Fibroblast of skin of left quadriceps (primary cell): ENCODE results near the gene ZNF827.

Experiments used
- DNase-seq, 2 experiments: peaks; one replicate each; pipeline ENCODE4 v3.0.0-alpha.2; 2013; ENCODE audit warnings: low read depth in 2 of 2

ZNF827 gene

DNA sequence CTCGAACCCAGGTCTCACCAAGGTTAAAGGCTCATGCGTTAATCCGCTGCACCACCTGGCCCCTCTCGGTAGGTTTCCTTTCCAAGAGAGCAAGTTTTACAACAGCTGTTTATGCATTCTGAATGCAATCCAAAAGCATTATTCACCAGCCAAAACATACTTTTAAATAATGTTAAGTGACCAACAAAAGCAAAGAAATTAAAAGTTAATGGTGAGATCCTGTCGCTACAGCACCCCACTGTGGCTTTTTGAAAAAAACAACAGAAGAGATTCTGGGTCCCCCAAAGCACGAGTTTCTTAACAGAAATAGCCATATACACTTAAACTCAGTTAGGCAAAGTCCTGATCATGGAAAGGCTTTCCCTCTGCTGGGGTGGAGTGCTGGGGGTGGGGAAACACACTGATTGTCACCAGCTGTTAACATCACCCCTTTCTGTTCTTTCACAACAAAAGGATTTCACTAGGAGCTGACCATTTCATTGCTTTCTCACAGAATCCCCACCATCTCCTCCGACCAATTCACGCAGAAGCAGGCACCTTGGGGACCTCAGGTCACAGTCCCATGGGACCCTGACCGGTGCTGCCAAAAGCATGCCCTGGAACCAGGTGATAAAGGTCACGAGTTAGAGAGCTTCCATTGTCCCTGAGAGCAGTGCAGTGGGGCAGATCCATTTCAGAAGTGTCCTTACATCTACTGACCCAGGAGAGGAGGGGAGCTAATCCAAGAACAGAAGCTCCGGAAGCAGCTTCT is 51.2 kb downstream of the ZNF827 start:
- peak; percentile 54 to 62 for DNase-seq

GRCh38 chr4:145886871-145887240 is 51.8 kb downstream of the ZNF827 start:
- no peak for DNase-seq

DNA sequence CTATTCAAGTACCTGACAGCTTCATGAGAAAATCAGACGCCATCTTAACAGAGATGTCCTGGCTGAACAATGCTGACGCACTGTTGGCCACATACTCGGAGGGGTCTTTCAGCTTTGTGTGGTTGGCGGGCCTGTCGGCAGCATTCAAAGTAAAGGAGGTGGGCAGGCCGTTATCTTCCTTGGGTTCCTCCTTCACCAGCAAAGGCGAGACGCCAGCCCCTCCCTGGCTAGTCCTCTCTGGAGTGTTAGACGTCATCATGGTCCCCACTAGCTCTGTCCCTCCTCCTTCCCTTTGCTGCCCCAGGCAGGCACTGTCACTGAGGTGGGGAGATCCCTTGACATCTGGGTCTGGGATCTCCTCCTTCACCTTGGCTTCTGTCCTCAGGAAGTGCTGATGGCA is 53.0 kb downstream of the ZNF827 start:
- DNase-seq = no peak

DNA sequence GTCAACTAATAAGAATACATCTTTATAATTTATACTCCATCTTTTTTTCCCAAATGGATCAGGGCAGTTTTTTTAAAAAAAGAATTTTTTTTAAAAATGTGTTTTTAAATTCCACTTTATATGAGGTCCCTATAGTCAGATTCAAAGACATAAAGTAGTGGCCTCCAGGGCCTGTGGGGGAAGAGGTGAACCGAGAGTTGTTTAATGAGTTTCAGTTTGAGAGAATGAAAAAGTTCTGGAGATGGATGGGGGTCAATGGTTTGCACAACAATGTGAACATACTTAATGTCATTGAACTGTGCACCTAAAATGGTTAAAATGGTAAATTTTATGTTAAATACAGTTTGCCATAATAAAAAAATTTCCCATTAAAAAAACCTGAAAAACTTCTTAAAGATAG is 53.8 kb downstream of the ZNF827 start:
- DNase-seq = no peak

GRCh38 chr4:145883101-145883694 is 55.4 kb downstream of the ZNF827 start:
- DNase-seq = no peak

GRCh38 chr4:145882604-145883003 is 56.0 kb downstream of the ZNF827 start:
- no peak for DNase-seq

DNA sequence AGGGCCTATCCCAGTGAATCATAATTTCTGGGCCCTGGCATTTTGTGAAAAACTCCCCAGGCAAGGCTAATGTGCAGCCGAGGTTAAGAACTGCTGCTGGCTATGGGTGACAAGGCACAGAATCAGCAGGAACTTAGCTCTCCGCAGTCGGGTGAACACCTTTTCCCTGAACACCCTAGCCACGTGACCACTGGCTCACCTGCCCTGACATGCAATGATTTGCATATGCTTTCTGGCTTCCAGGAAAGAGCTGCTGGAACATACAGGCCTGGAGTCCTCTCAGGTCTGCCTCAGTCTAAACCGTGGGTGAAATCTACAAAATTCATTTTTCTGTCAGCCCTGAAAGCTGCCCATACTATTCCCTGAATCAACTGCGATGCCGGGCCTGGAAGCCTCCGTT is 56.6 kb downstream of the ZNF827 start:
- DNase-seq = no peak

DNA sequence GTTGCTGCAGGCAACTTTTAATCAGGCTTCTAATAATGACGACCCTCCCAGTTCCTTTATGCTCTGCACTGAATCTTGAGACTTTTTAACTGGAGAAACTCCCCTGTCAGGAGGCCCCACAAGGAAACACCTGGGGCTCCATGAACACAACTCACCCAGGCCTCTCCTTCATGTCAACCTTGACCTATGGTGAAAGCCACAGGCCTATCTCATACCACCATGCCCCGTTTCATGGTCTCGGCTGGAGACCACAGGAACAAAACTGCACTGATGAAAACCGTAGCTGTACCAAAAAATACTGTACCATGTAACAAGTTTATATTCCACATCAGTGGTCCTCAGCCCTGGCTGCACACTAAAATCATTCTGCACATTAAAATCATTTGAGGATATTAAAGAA is 57.0 kb downstream of the ZNF827 start:
- DNase-seq = no peak

DNA sequence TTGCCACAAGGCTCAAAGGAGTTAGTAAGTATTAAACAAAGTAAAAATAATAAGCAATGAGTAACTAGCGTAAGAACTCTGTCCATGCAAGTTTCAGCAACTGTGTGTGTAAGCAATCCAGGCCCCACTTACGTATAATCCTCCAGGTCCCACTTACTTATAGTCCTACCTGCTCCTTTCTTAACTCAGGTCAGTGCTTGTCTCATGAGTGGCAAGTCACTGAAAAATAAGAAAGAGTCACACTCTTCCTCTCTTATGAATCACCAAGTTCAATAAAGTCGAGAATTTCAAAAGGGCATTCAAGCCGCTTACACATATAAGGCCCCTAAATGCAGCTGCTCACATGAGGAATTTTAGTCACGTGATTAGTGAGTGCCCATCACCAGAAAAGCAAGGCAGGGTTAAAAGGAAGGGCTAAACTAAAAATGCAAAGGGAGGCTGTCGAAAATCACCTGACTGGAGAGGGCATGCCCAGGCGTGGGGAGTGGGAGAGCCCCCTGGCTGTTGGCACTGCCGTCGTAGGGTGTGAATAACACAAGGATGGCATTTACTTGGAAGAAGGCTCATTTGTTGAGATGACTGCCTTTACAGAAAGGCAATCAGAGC is 58.2 kb downstream of the ZNF827 start:
- DNase-seq = no peak

GRCh38 chr4:145879598-145879997 is 59.0 kb downstream of the ZNF827 start:
- DNase-seq = no peak

- DNase-seq = no peak
Observed at GRCh38 chr4:145878501-145879435, 59.9 kb downstream of the ZNF827 start.

- DNase-seq = no peak
Observed at GRCh38 chr4:145876531-145877180, 62.0 kb downstream of the ZNF827 start.

DNA sequence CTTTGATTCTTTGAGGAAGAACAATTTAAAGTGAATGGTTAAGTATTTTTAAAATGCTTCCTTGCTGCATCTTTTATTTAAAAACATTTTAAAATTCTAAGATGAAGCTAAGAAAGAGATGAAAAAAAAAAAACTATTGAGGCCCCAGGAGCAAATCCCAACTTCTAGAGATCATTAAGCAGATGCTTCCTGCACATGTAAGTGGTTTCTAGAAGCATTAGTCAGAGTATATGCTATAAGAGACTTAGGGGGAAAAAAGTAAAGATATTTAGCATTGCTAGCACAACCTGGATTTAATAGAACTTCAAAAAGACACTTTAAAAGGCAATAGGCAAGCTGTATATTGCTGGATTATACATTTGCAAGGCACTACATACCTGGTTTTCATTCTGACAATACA is 64.7 kb downstream of the ZNF827 start:
- DNase-seq = no peak

DNA sequence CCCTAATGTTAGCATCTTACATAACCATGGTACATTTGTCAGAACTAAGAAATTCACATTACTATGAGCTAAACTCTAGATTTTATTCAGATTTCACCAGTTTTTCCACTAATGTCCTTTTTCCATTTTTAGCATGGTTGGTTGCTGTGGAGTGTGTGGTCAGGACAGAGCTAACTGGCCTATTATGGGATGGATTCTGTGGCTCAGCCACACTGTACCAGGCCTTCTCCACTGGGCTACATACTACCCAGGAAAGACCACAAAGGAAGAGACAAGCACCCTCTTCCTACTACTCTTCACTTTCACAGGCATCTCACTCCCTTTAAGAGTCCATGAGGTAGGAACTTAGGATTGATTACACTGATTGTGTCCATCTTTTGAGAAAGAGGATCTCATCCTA is 67.4 kb downstream of the ZNF827 start:
- no peak for DNase-seq

DNA sequence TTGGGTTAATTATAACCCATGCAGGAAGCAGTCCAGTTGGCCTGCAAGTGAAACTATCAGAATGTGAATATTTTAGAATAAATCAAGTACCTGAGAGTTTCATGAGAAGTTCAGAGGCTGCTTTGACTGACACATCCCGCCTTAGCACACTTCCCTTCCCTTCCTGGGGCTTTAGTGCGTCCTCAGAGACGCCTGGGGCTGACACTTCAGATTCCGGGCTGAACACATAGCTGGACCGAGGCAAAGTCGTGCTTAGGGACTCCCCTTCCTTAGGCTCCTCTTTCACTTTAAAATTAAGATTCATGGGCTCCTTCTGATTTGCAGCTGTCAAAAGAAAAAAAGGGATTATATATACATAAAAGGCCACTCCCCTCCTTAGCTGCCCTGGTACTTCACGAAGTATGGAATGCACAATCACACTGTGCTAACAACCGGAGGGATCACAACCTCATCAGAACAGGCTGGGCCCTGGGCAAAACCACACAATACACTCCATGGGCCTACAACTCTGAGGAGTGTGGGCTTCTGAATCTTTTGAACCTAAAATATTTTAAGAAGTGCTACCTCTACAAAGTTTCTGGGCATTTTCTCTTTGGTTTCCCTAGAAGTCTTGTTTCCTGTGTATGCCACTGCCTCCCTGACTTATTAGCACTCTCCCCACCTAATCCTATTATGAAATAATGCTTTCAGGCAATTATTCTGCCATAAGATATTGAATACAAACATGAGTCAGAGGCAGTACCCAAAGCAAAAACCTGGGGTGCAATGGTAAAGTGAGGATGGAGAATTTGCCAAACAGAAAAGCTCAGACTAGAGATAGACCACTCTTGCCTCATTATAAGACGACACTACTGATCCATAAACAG is 68.2 kb downstream of the ZNF827 start:
- no peak for DNase-seq

DNA sequence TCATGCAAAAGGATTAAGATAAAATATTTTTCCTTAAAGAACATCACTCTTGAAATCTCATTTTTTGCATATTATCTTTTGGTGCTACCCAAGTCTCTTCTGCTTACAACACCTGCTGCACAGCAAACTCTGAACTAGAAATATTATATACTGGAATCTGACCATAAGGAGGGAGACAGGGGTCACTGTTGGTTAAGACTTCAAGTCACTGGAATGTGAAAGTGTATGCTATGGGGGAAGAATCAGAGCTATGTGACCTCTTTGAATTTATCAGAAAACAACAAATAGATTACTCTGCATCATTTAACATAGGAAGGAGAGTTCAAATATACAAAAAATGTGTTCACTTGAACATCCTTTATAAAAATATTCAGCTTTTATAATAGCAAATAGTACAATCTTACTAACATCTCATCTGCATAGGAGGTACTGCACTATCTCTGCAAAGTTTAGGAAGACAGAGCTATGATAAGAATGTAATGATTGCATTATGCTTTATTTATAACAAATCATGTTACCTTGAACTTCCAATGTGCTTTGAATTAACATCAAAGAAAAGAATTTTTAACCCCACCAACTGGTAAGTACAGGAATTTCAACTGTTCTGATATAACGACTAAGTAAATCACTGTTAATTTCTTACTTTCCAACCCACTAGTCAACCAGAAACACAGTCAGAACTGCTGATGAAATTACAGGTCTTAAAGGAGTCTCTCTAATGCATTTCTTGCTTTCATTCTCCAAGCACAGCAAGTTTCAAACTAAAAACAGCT is 69.8 kb downstream of the ZNF827 start:
- no peak for DNase-seq

DNA sequence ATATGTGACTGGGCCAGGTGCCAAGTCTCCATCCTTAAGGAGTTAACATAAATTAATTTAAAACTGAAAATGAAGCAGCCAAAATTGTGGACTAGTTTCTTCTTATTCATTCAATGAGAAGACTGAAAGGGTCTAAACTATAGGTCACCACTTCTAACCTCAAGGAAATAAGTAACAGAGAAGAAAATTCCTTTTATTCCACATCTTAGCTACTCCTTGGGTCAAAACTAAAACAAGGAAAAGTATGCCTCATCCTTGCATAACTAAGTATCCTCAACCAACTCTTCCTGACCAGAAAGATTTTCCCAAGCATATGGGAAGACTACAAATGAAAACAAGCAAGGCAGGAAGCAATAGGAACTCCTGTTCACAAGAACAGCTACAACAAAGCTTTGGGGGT is 71.2 kb downstream of the ZNF827 start:
- DNase-seq = no peak

DNA sequence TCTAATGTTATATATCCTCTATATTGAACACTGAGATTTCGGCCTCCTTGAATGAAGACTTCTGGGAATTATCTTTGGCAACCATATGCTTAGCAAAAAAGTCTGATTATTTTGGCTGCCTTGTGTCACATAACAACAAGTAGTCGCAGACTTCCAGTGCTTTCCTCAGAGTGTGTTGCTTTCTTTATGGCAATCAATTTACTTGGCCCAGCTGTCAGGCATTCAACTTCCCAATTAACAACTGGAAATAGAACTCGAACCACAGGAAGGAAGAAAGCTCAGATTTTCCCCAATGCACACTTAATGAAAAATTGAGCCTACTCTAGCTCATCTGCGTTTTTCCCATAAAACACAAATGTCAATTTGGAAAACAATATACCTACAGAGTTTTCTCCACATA is 71.6 kb downstream of the ZNF827 start:
- DNase-seq = no peak

DNA sequence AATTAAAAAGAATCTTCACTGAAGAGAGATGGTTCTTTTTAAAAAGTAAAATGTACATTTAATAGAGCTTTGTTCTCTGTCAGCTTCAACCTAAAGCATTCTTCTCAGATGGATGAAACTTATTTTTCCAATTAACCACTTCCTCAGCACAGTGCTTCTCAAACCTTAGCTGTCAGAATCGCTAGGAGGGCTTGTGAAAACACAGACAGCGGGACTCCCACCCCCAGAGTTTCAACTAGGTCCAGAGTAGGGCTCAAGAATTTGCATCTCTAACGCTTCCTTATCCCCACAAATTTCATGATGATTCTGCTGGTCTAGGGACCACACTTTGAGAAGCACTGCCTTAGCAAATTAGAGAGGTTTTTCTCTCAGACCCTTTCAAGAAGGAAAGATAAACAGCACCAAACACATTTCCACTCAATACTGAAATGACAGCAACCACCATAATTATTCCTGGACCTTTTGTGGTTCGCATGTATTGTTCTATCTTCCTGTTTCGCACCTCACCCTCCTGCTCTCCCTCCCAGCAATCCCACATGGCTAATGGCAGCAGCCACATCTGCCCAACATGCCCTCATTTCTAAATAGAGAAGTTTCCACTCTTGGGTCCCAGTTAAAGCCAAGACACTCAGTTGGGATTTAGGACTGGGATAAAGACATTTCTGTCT is 73.2 kb downstream of the ZNF827 start:
- DNase-seq = no peak
